ENCODE measurements around the gene NEURL4.

DNA sequence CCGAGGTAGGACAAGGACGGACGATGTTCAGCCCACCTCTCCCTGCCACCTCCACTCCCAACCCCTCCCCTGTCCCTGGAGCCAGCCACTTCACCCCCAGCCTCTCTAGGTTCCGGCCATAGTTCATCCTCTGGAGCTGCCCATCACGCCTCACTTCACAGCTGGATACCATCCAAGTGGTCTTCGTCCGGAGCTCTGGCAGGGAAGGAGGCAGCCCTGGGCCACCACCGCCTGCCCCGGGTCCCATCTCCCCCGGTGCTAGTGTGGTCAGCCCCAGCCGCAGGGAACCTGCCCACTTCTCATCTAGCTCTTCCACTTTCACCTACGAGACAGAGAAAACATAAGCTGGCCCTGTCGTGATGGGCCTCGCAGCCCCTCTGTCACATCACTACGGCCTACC is 7.7 kb downstream of the NEURL4 start:
- no peak for TF ChIP-seq EZH2 (IDR thresholded peaks at IDR 0.05; ENCODE audit: borderline replicate concordance, low read depth, low read length, poor library complexity, severe bottlenecking)
- TF ChIP-seq, protein P1, sequence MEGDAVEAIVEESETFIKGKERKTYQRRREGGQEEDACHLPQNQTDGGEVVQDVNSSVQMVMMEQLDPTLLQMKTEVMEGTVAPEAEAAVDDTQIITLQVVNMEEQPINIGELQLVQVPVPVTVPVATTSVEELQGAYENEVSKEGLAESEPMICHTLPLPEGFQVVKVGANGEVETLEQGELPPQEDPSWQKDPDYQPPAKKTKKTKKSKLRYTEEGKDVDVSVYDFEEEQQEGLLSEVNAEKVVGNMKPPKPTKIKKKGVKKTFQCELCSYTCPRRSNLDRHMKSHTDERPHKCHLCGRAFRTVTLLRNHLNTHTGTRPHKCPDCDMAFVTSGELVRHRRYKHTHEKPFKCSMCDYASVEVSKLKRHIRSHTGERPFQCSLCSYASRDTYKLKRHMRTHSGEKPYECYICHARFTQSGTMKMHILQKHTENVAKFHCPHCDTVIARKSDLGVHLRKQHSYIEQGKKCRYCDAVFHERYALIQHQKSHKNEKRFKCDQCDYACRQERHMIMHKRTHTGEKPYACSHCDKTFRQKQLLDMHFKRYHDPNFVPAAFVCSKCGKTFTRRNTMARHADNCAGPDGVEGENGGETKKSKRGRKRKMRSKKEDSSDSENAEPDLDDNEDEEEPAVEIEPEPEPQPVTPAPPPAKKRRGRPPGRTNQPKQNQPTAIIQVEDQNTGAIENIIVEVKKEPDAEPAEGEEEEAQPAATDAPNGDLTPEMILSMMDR (conservative IDR thresholded peaks at IDR 0.05; ENCODE audit: low read depth, low read length): no peak

All from A673 (cell line).